GM21526 (cell line): Measurements from ENCODE around the gene NELL2.

Experiments used
- ATAC-seq: cut with Tn5 transposase; IDR thresholded peaks from one replicate; pipeline ENCODE4 v1.9.1; 2021; ENCODE audit warnings: moderate library complexity; ENCODE audit not compliant: unreplicated experiment, low FRiP score

NELL2 gene

DNA sequence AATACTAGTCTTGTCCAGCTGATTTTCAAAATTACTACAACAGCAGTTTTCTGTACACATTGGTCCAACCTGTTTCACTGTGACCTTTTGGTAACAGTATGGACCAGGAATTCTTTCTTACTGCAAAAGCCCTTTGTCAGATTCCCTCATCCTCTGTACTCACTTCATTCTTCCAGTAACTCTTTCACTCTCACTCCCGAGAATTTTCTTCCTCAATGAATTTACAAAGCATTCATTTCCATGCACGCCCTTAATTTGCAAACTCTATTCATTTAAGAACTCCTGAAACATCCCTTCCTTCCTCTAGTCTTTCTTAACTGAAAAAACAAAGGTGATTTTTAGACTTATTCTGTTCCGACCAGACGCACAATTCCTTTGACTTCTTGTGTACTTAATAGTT lies 238.2 kb downstream of the NELL2 start:
- ATAC-seq: no peak

DNA sequence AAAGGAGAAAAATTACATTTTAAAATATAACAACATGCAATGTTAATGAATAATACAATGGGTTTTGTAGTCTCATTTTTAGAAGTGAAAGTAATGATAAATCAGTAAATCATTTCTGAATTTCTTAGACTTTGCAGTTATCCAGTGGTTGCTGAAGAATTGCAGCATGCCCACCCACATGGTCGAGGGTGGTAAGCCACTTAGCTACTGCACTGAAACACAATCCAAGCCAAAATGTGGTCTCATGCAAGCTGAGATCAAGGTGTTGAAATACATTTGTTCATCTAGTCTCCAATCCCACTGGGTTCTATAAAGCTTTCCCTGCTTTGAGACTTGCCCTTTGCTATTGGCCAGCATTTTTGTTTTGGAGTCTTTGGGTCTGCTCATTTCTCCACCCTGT lies 247.9 kb downstream of the NELL2 start:
- no peak for ATAC-seq

GRCh38 chr12:44627387-44628166 lies 248.5 kb downstream of the NELL2 start:
- ATAC-seq: no peak

DNA sequence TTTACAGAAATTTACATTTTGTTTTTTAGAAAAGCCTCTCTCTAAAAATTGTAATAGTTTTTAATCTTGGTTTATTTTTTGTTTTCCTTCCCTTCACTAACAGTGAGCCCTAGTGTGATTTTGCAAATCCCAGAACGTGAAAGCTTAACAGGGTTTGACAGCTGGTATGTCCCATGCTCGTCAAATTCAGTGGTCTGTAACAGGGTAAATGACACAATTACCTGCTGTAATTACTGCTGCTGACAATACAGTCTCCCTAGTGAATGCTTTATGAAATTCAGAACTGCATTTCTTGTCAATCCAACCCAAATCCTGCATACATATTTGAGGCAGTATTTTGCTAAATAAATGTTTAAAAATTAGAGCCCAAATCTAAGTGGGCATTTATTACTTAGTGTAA lies 249.2 kb downstream of the NELL2 start:
- ATAC-seq: no peak

- ATAC-seq: no peak
Measured at GRCh38 chr12:44618946-44619345, 257.2 kb downstream of the NELL2 start.

- no peak for ATAC-seq
Measured at GRCh38 chr12:44616402-44616801, 259.7 kb downstream of the NELL2 start.

DNA sequence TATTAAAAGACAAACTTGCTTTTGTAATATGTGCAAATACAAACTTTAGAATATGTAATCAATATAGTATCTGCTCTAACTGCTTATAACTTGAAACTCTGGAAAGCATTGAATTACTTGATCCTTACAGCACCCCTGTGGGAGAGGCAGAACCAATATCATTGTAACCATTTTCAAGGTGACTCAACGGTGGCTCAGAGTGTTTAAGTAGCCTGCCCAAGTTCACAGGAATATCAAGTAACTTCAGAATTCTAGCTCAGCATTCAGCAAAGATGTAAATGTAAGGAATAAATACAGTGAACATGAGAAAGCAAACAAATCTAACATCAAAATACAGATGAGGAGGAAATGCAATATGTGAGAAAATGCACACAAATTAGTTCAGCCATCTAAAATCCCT lies 264.6 kb downstream of the NELL2 start:
- ATAC-seq: no peak

GRCh38 chr12:44603701-44604100 lies 272.4 kb downstream of the NELL2 start:
- ATAC-seq: no peak

DNA sequence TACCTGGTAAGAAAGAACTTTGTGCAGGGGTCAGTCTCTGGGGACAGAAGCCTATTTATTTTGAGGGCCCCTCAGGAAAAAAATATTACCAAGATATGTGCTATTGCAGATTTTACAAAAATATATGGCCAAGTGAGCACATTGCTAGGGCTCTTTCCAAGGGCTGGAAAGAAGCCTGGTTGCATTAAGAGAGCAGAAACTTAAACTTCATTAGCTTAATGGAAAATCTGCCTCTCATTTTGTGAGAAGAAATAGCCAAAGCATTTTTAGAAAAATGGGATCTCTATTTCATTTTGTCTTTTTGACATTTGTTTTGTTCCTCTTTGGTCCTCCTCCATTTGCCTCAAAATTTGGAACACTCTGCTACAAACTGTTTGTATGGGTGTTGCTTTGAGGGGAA lies 283.5 kb downstream of the NELL2 start:
- ATAC-seq: no peak

GRCh38 chr12:44589697-44590096 lies 286.4 kb downstream of the NELL2 start:
- no peak for ATAC-seq

- no peak for ATAC-seq
Measured at GRCh38 chr12:44588651-44589050, 287.5 kb downstream of the NELL2 start.

DNA sequence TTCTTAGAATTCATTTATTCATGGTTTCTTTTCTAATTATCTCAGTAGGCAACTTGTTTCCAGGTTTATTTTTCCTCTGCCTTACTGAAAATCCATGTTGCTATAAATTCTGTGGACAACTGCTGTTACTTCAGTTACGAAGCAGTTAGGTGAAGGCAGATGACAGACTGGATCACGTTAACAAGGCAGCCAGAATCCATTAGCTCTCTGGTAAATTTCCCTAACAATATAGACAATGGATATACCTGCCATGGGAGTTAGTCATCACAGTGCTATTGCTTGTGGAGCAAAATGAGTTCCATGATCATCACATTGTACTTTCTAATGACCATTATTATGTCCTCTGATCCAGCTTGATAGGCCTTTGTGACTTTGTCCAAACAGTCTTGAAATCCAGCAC lies 291.5 kb downstream of the NELL2 start:
- ATAC-seq: no peak

GRCh38 chr12:44582521-44582920 lies 293.6 kb downstream of the NELL2 start:
- ATAC-seq: no peak

DNA sequence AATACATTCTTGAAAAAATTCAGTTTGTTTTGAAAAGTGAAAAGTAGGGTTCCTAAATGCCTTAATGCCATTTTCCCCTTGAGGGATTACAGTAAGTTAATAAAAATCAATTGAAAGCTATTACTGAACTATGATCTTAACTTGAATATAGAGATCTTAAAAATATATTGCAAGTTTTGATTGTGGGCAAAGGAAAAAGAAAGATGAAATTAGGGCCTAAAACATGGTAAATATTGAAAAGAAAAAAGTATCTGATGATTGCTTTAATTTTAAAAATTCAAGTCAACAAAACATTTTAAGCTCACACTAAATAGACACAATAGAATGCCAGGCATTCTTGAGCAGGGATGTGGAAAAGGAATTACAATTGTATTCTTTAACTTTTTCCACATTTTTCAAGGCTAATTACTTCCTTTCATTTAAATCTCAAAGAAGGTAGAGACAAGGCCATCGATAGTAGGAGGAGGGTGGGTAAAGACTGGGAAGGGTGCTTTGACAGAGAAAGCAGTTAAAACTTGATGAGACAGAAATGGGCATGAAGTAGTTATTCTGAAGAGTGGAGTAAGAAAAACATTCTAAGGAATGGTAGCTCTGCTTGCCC lies 294.4 kb downstream of the NELL2 start:
- ATAC-seq: no peak

- no peak for ATAC-seq
Measured at GRCh38 chr12:44574586-44574985, 301.5 kb downstream of the NELL2 start.

DNA sequence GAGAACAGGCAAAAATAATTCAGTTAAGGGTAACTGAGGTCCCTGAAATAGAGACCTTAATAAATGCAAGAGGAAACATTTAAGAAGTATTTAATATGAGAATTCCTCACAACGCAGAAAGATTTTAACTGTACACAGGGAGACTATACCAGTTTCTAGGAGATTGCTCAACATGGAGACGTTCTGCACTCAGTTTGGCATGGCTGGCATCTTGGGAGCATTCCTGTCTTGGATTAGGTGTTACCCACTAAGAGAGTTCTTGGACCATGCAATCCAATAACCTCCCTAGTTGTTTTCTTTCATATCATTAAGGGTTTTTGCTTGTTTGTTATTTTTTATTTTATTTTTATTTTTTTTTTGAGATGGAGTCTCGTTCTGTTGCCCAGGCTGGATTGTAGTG lies 302.4 kb downstream of the NELL2 start:
- ATAC-seq: no peak

DNA sequence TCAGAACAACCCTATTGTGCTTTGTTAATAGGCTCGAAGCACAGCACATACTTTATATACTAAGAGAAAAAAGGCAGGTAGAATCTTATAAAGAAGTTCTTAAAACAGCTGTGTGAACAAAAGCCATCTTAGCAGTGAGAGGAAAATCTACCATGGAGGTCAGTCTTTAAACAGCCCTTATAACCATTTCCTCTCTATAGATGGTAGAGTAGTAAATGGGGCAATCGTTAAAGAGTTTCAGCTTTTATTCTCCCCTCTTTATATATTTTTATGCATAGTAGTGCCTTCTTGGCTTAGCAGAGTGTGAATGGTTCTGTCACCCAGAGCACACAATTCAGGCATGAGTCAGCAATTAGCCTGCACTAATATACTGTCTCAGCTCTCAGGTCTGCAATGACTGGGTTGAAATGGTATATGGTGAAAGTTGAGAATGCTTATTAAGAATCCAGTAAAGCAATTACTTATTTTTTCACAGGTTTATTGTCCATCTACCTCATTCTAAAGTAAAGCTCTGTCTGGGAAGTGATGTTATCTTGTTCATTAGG lies 305.0 kb downstream of the NELL2 start:
- ATAC-seq: no peak

GRCh38 chr12:44570036-44570583 lies 306.0 kb downstream of the NELL2 start:
- no peak for ATAC-seq

- no peak for ATAC-seq
Measured at GRCh38 chr12:44565163-44565562, 311.0 kb downstream of the NELL2 start.

DNA sequence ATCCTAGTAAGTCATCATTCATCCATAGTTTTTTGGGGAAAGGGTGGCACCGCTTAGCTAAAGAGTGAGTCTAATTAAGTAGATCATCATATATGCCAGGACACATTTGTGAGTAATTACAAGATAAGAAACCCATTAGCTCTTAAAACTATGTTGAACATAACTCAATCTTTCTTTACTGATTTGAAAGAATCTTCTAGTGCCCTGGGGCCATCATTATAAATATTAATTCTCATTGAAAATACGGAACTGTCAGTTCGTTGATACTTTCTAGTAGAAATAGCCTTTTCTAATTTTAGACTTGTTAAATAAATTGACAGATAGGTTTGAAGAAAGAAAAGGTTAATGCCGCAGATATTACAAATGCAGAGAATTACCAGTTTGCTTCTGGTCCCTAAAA lies 312.6 kb downstream of the NELL2 start:
- no peak for ATAC-seq

- ATAC-seq: no peak
Measured at GRCh38 chr12:44558340-44559100, 317.6 kb downstream of the NELL2 start.
